Activated T-helper 2 cell treated with anti-CD3 and anti-CD28 coated beads, Interferon-gamma antibody, Interleukin-2, Interleukin-4, amounts not matched to agents 10 μg/mL and 5 μg/mL and 100 μg/mL, durations not matched to agents 14 hours and 24 hours and 36 hours (primary cell): ENCODE data around the gene SERPINB6. TPM values are rescaled to one million over a fixed set of nuclear protein-coding genes. Genes with fewer than 3 reads are reported as not detected.
"Not testable (repeated sequence)": the region's sequence is repeated elsewhere in the genome, so short reads cannot be mapped to it uniquely, and the experiment has no call there.

Experiments used
- DNase-seq: peaks from one replicate; pipeline ENCODE4 v3.0.0; 2021; ENCODE audit warnings: low spot score
- H3K27ac Mint-ChIP-seq: one replicate; pipeline ENCODE4 v1.8.0; 2021; ENCODE audit warnings: mixed read lengths
- H3K27me3 Mint-ChIP-seq: one replicate; pipeline ENCODE4 v1.8.0; 2021; ENCODE audit warnings: low read depth, mixed read lengths
- H3K36me3 Mint-ChIP-seq: one replicate; pipeline ENCODE4 v1.8.0; 2021; ENCODE audit warnings: low read depth, mixed read lengths
- H3K4me1 Mint-ChIP-seq: one replicate; pipeline ENCODE4 v1.8.0; 2021; ENCODE audit warnings: low read depth, mixed read lengths
- H3K4me3 Mint-ChIP-seq: one replicate; pipeline ENCODE4 v1.8.0; 2021; ENCODE audit warnings: low read depth, mild to moderate bottlenecking, moderate library complexity, mixed read lengths
- H3K9me3 Mint-ChIP-seq: one replicate; pipeline ENCODE4 v1.8.0; 2021; ENCODE audit warnings: mixed read lengths
- intact Hi-C: fragments of 100-400 bp; cut with micrococcal nuclease; formaldehyde crosslinking; loops from one replicate; pipeline ENCODE4 v1.15.1; 2023
- total RNA-seq: library from RNA; stranded (reverse); gene quantifications from 2 replicates; pipeline ENCODE4 v1.2.3, GENCODE V29; 2022

SERPINB6 gene
- total RNA-seq, 1 donor from 2014 or later = 72.0 TPM

- peaks cover 39% of the 10 kb centered on the region for H3K36me3 Mint-ChIP-seq
- intact Hi-C loops = no loop called here
- peak; percentile 4 for DNase-seq
These were observed 26.3 kb downstream of the SERPINB6 start for GRCh38 chr6:2945153-2945452.

GRCh38 chr6:2944405-2945152 lies 26.8 kb downstream of the SERPINB6 start:
- Mint-ChIP-seq H3K9me3 (peaks cover 8% of the 10 kb centered on the region), H3K27me3 (no peaks in the 10 kb centered on the region), H3K4me1 (peaks cover 22% of the 10 kb centered on the region), H3K4me3 (no peak overlapping the region), H3K27ac (no peak overlapping the region), H3K36me3 (peaks cover 42% of the 10 kb centered on the region)
- intact Hi-C loops = loop anchor here (5.0 kb wide), 1 partner anchor 123 kb away; the partner anchor contains the start of gene RIPK1
- no peak for DNase-seq

More at GRCh38 chr6:2945153-2945452, 26.3 kb downstream of the SERPINB6 start:
- H3K4me1 Mint-ChIP-seq = peaks cover 20% of the 10 kb centered on the region
- no peaks in the 10 kb centered on the region for H3K27me3 Mint-ChIP-seq
- no peak overlapping the region for H3K27ac Mint-ChIP-seq
- no peak overlapping the region for H3K4me3 Mint-ChIP-seq
- H3K9me3 Mint-ChIP-seq = peaks cover 5% of the 10 kb centered on the region

- Mint-ChIP-seq H3K27me3 (no peaks in the 10 kb centered on the region), H3K36me3 (peaks cover 39% of the 10 kb centered on the region), H3K27ac (no peak overlapping the region), H3K4me3 (no peak overlapping the region), H3K4me1 (peaks cover 25% of the 10 kb centered on the region), H3K9me3 (peaks cover 10% of the 10 kb centered on the region)
- no peak for DNase-seq
- intact Hi-C loops = loop anchor here (5.0 kb wide), 1 partner anchor 124 kb away; the partner anchor contains the start of gene RIPK1
These were observed 27.8 kb downstream of the SERPINB6 start for GRCh38 chr6:2943564-2943955.

- H3K27me3 Mint-ChIP-seq = no peaks in the 10 kb centered on the region
- peaks cover 40% of the 10 kb centered on the region for H3K36me3 Mint-ChIP-seq
- intact Hi-C loops = loop anchor here (5.0 kb wide), 1 partner anchor 124 kb away; the partner anchor contains the start of gene RIPK1
- no peak for DNase-seq
- H3K4me1 Mint-ChIP-seq = peaks cover 30% of the 10 kb centered on the region
- peaks cover 15% of the 10 kb centered on the region for H3K9me3 Mint-ChIP-seq
- H3K4me3 Mint-ChIP-seq = no peak overlapping the region
- peak overlapping the region; percentile 30 for H3K27ac Mint-ChIP-seq
These were observed 28.3 kb downstream of the SERPINB6 start for GRCh38 chr6:2942914-2943563.

- H3K27ac Mint-ChIP-seq, H3K27me3 Mint-ChIP-seq, DNase-seq, H3K4me3 Mint-ChIP-seq: not testable (repeated sequence)
- intact Hi-C loops = loop anchor here (5.0 kb wide), 1 partner anchor 125 kb away; the partner anchor contains the start of gene RIPK1
- Mint-ChIP-seq H3K9me3 (peaks cover 22% of the 10 kb centered on the region), H3K36me3 (peaks cover 39% of the 10 kb centered on the region), H3K4me1 (peaks cover 38% of the 10 kb centered on the region)
These were observed 29.3 kb downstream of the SERPINB6 start for GRCh38 chr6:2942116-2942515.

GRCh38 chr6:2940851-2941250 lies 30.5 kb downstream of the SERPINB6 start:
- H3K9me3 Mint-ChIP-seq = peaks cover 33% of the 10 kb centered on the region
- no peak for DNase-seq
- peaks cover 48% of the 10 kb centered on the region for H3K4me1 Mint-ChIP-seq
- no peaks in the 10 kb centered on the region for H3K27me3 Mint-ChIP-seq
- H3K27ac Mint-ChIP-seq = peak overlapping the region; percentile 57
- intact Hi-C loops = loop anchor here (1.0 to 5.0 kb wide), 9 partner anchors 11 to 268 kb away; partner anchors contain the start of genes RIPK1, SERPINB6 and SERPINB9
- no peak overlapping the region for H3K4me3 Mint-ChIP-seq
- H3K36me3 Mint-ChIP-seq = peaks cover 50% of the 10 kb centered on the region

GRCh38 chr6:2940010-2940850 lies 31.1 kb downstream of the SERPINB6 start:
- Mint-ChIP-seq H3K27ac (peak overlapping the region; percentile 92), H3K27me3 (no peaks in the 10 kb centered on the region), H3K4me3 (no peak overlapping the region), H3K4me1 (peaks cover 48% of the 10 kb centered on the region), H3K36me3 (peaks cover 53% of the 10 kb centered on the region), H3K9me3 (peaks cover 33% of the 10 kb centered on the region)
- intact Hi-C loops = loop anchor here (1.0 to 5.0 kb wide), 9 partner anchors 12 to 269 kb away; partner anchors contain the start of genes RIPK1, SERPINB6 and SERPINB9
- peak; percentile 76 for DNase-seq

- DNase-seq = no peak
- Mint-ChIP-seq H3K27me3 (no peaks in the 10 kb centered on the region), H3K4me3 (no peak overlapping the region), H3K27ac (peak overlapping the region; percentile 92), H3K36me3 (peaks cover 50% of the 10 kb centered on the region), H3K9me3 (peaks cover 33% of the 10 kb centered on the region), H3K4me1 (peaks cover 49% of the 10 kb centered on the region)
- intact Hi-C loops = loop anchor here (1.0 to 5.0 kb wide), 9 partner anchors 13 to 269 kb away; partner anchors contain the start of genes RIPK1, SERPINB6 and SERPINB9
These were observed 31.9 kb downstream of the SERPINB6 start for GRCh38 chr6:2939315-2940009.

GRCh38 chr6:2938632-2939083 lies 32.7 kb downstream of the SERPINB6 start:
- Mint-ChIP-seq H3K27me3 (no peaks in the 10 kb centered on the region), H3K4me1 (peaks cover 51% of the 10 kb centered on the region), H3K36me3 (peaks cover 50% of the 10 kb centered on the region), H3K9me3 (peaks cover 33% of the 10 kb centered on the region), H3K4me3 (no peak overlapping the region), H3K27ac (peak overlapping the region; percentile 91)
- DNase-seq = no peak
- intact Hi-C loops = no loop called here

- peaks cover 33% of the 10 kb centered on the region for H3K9me3 Mint-ChIP-seq
- peaks cover 47% of the 10 kb centered on the region for H3K4me1 Mint-ChIP-seq
- H3K27ac Mint-ChIP-seq = peak overlapping the region; percentile 91
- intact Hi-C loops = no loop called here
- H3K36me3 Mint-ChIP-seq = peaks cover 49% of the 10 kb centered on the region
- no peak for DNase-seq
- no peaks in the 10 kb centered on the region for H3K27me3 Mint-ChIP-seq
- H3K4me3 Mint-ChIP-seq = no peak overlapping the region
These were observed 33.2 kb downstream of the SERPINB6 start for GRCh38 chr6:2938004-2938631.

- Mint-ChIP-seq H3K9me3 (peaks cover 31% of the 10 kb centered on the region), H3K4me3 (peak overlapping the region; percentile 26), H3K36me3 (peaks cover 44% of the 10 kb centered on the region), H3K27me3 (no peaks in the 10 kb centered on the region), H3K27ac (peak overlapping the region; percentile 91), H3K4me1 (peaks cover 42% of the 10 kb centered on the region)
- DNase-seq = no peak
- intact Hi-C loops = no loop called here
These were observed 33.8 kb downstream of the SERPINB6 start for GRCh38 chr6:2937627-2938003.
